ENCODE results near the gene RSPO3. TPM values are rescaled to one million over a fixed set of nuclear protein-coding genes. Genes with fewer than 3 reads are reported as not detected.

Gene RSPO3
- total RNA-seq, 4 donors from 2014 or later: 61.0 to 117 (median 79.6) TPM

DNA sequence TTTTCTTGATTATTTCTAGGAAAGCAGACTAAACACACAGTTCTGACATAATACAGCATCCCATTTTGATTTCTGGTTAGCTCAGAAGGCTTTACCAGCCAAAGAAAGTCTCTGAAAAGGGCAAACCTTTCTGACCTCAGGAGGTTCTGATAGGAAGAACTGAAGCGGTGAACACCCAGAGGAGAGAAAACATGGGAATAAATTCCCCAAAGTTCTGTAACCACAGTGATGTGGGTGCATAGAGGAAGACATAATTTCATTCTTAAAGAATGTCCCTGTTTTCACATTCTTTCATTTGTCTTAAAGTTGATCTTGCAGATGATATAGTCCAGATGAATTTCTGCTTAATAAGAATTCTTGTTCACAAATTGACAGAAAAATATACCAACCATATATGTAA is 60.3 kb downstream of the RSPO3 start:
- Histone ChIP-seq H3K9me3 (no peaks in the 10 kb centered on the region), H3K36me3 (peaks cover 0 to 2% of the 10 kb centered on the region in 2 donors), H3K27me3 (no peaks in the 10 kb centered on the region), H3K27ac (no peak overlapping the region), H3K4me3 (no peak overlapping the region), H3K4me1 (peaks cover 0 to 17% (median 0%) of the 10 kb centered on the region in 3 donors)
- TF ChIP-seq POLR2AphosphoS5 (IDR thresholded peaks at IDR 0.05): no peak
- no peak for TF ChIP-seq POLR2A (IDR thresholded peaks at IDR 0.05)
- TF ChIP-seq CTCF (IDR thresholded peaks at IDR 0.05): no peak
- no peak for ATAC-seq
- 73 to 100% methylated on average over 1 of the region's 1 CpG for whole genome bisulfite sequencing, 2 donors (ENCODE audit: low coverage in 1 of 2)

DNA sequence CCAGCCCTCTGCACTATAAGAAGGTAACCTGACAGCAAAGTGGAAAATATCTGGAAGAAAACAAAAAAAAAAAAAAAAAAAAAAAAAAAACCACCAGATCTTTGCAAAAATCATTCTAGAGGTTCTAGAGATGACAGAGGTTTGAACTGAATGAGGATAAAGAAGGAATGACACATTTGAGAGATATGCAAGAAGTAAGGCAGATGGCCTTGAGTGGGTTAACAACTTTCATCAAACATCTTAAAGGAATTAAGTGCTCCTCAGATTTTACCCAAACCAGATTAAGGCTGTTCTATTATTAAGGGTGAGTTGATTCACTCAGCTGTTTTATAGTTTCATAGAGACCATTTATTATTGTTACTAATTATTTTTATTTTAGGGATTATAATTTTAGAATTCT is 62.0 kb downstream of the RSPO3 start:
- TF ChIP-seq CTCF (IDR thresholded peaks at IDR 0.05): no peak
- TF ChIP-seq EP300 (IDR thresholded peaks at IDR 0.05): no peak
- TF ChIP-seq POLR2AphosphoS5 (IDR thresholded peaks at IDR 0.05): no peak
- TF ChIP-seq POLR2A (IDR thresholded peaks at IDR 0.05): no peak
- H3K27me3 ChIP-seq: no peaks in the 10 kb centered on the region
- no peaks in the 10 kb centered on the region for H3K9me3 ChIP-seq
- H3K4me3 ChIP-seq: no peak overlapping the region
- H3K4me1 ChIP-seq: peaks cover 0 to 14% (median 2%) of the 10 kb centered on the region in 3 donors
- peaks cover 0 to 4% of the 10 kb centered on the region in 2 donors for H3K36me3 ChIP-seq
- no peak for ATAC-seq
- no peak overlapping the region for H3K27ac ChIP-seq

- WGBS, 2 donors (ENCODE audit: low coverage in 1 of 2): 92 to 100% methylated on average over 1 of the region's 1 CpG
- Histone ChIP-seq H3K36me3 (peaks cover 0 to 4% of the 10 kb centered on the region in 2 donors), H3K4me1 (peaks cover 0 to 8% (median 2%) of the 10 kb centered on the region in 3 donors), H3K27me3 (no peaks in the 10 kb centered on the region), H3K4me3 (no peak overlapping the region), H3K9me3 (no peaks in the 10 kb centered on the region), H3K27ac (no peak overlapping the region)
- TF ChIP-seq EP300 (IDR thresholded peaks at IDR 0.05) (no peak), POLR2A (IDR thresholded peaks at IDR 0.05) (no peak), POLR2AphosphoS5 (IDR thresholded peaks at IDR 0.05) (no peak), CTCF (IDR thresholded peaks at IDR 0.05) (no peak)
- ATAC-seq: no peak
Observed at GRCh38 chr6:127182501-127182900, 64.0 kb downstream of the RSPO3 start.

- no peak for ATAC-seq
- Histone ChIP-seq H3K27me3 (no peaks in the 10 kb centered on the region), H3K9me3 (no peaks in the 10 kb centered on the region), H3K27ac (no peak overlapping the region), H3K4me3 (no peak overlapping the region), H3K4me1 (peaks cover 0 to 8% (median 2%) of the 10 kb centered on the region in 3 donors), H3K36me3 (peaks cover 0 to 4% of the 10 kb centered on the region in 2 donors)
- 74 to 83% methylated on average over 3 of the region's 3 CpGs for WGBS, 2 donors (ENCODE audit: low coverage in 1 of 2)
- TF ChIP-seq CTCF (IDR thresholded peaks at IDR 0.05): no peak
- no peak for TF ChIP-seq POLR2A (IDR thresholded peaks at IDR 0.05)
- no peak for TF ChIP-seq EP300 (IDR thresholded peaks at IDR 0.05)
- no peak for TF ChIP-seq POLR2AphosphoS5 (IDR thresholded peaks at IDR 0.05)
Observed at GRCh38 chr6:127185437-127185995, 67.0 kb downstream of the RSPO3 start.

- TF ChIP-seq EP300 (IDR thresholded peaks at IDR 0.05): no peak
- no peak for TF ChIP-seq POLR2AphosphoS5 (IDR thresholded peaks at IDR 0.05)
- no peak for TF ChIP-seq POLR2A (IDR thresholded peaks at IDR 0.05)
- peak in 3 of 4 experiments; percentile 17 to 32 (median 19) for TF ChIP-seq CTCF (IDR thresholded peaks at IDR 0.05)
- no peaks in the 10 kb centered on the region for H3K27me3 ChIP-seq
- ATAC-seq: no peak
- H3K27ac ChIP-seq: no peak overlapping the region
- H3K4me3 ChIP-seq: no peak overlapping the region
- peaks cover 0 to 17% (median 5%) of the 10 kb centered on the region in 3 donors for H3K4me1 ChIP-seq
- 52 to 54% methylated on average over 6 of the region's 6 CpGs for WGBS, 2 donors (ENCODE audit: low coverage in 1 of 2)
- H3K9me3 ChIP-seq: no peaks in the 10 kb centered on the region
- H3K36me3 ChIP-seq: peaks cover 0 to 4% of the 10 kb centered on the region in 2 donors
Observed at GRCh38 chr6:127186889-127187288, 68.4 kb downstream of the RSPO3 start.
